HG03139 (cell line): ENCODE data around the gene MTCH1.
A peak's percentile ranks its signal among the peaks of the same experiment; 100 is the strongest.

Source experiments
- ATAC-seq: cut with Tn5 transposase; IDR thresholded peaks from one replicate; pipeline ENCODE4 v1.9.1; 2021; ENCODE audit not compliant: unreplicated experiment

MTCH1 gene

GRCh38 chr6:37018198-37019064 is 32.4 kb upstream of the MTCH1 start:
- ATAC-seq, result peak; percentile 78

GRCh38 chr6:37017606-37018197 is 31.7 kb upstream of the MTCH1 start:
- ATAC-seq, result no peak

- no peak for ATAC-seq
Measured at GRCh38 chr6:37016995-37017394, 31.0 kb upstream of the MTCH1 start.

- no peak for ATAC-seq
Measured at GRCh38 chr6:37015532-37015931, 29.5 kb upstream of the MTCH1 start.

GRCh38 chr6:37014667-37015066 is 28.7 kb upstream of the MTCH1 start:
- ATAC-seq, result no peak

- ATAC-seq, result no peak
Measured at GRCh38 chr6:37013516-37014491, 27.8 kb upstream of the MTCH1 start.

GRCh38 chr6:37011656-37012378 is 25.8 kb upstream of the MTCH1 start:
- no peak for ATAC-seq

GRCh38 chr6:37010402-37010892 is 24.5 kb upstream of the MTCH1 start:
- ATAC-seq, result no peak

- no peak for ATAC-seq
Measured at GRCh38 chr6:37008484-37009465, 22.8 kb upstream of the MTCH1 start.

GRCh38 chr6:37007340-37008043 is 21.5 kb upstream of the MTCH1 start:
- no peak for ATAC-seq

GRCh38 chr6:37006793-37007339 is 20.9 kb upstream of the MTCH1 start:
- no peak for ATAC-seq

- ATAC-seq, result no peak
Measured at GRCh38 chr6:37005827-37006567, 20.0 kb upstream of the MTCH1 start.

- peak; percentile 43 for ATAC-seq
Measured at GRCh38 chr6:37005061-37005810, 19.2 kb upstream of the MTCH1 start, which contains the start of gene FGD2. TSS of gene FGD2 (plus strand) at chr6:37005655. CDS start at chr6:37005818, 163 bp downstream.

GRCh38 chr6:37004044-37004980 is 18.3 kb upstream of the MTCH1 start:
- no peak for ATAC-seq

- no peak for ATAC-seq
Measured at GRCh38 chr6:36999751-37000125, 13.7 kb upstream of the MTCH1 start.
